CD4-positive, alpha-beta memory T cell (primary cell): ENCODE results near the gene COL16A1. TPM values are rescaled to one million over a fixed set of nuclear protein-coding genes. Genes with fewer than 3 reads are reported as not detected.
A peak's percentile ranks its signal among the peaks of the same experiment; 100 is the strongest.

Experiments
- CTCF ChIA-PET: fragments of 350-600 bp; sonication (Branson Sonifier 250); formaldehyde crosslinking; loops from one replicate; lab custom pipeline; 2021; ENCODE audit warnings: inconsistent platforms; ENCODE audit not compliant: partially characterized antibody; lab: Charles Lee
- POLR2A ChIA-PET: fragments of 350-600 bp; sonication (Branson Sonifier 250); formaldehyde crosslinking; loops from one replicate; lab custom pipeline; 2021; ENCODE audit not compliant: partially characterized antibody; lab: Charles Lee
- DNase-seq, 5 donors: peaks; one replicate each; pipeline versions ENCODE4 v3.0.0 to v3.0.0-alpha.2; 2020 to 2022; ENCODE audit warnings: mixed read lengths in 1 of 5
- H3K27ac ChIP-seq: one replicate; pipeline ENCODE4 v1.7.0; 2013; ENCODE audit warnings: low read depth, low read length
- H3K27me3 ChIP-seq: 2 replicates; pipeline ENCODE4 v1.7.0; 2013; ENCODE audit warnings: mild to moderate bottlenecking, low read length, moderate library complexity; ENCODE audit not compliant: insufficient read depth
- H3K36me3 ChIP-seq: 2 replicates; pipeline ENCODE4 v1.7.0; 2013; ENCODE audit warnings: mild to moderate bottlenecking, low read length, moderate library complexity; ENCODE audit not compliant: insufficient read depth
- H3K4me1 ChIP-seq: 2 replicates; pipeline ENCODE4 v1.7.0; 2013; ENCODE audit warnings: mild to moderate bottlenecking, low read length, moderate library complexity; ENCODE audit not compliant: insufficient read depth
- H3K4me3 ChIP-seq, 2 donors: one replicate each; pipeline ENCODE4 v1.7.0; 2013; ENCODE audit warnings: low read length in 2 of 2, mild to moderate bottlenecking in 1 of 2
- H3K9me3 ChIP-seq, 2 donors: one replicate each; pipeline ENCODE4 v1.7.0; 2013; ENCODE audit warnings: low read length in 2 of 2, control low read depth in 1 of 2; ENCODE audit not compliant: control insufficient read depth in 1 of 2
- H3K27ac Mint-ChIP-seq, 7 donors: one replicate each; pipeline ENCODE4 v1.8.0; 2020 to 2021; ENCODE audit warnings: mixed read lengths in 7 of 7, mild to moderate bottlenecking in 6 of 7, inconsistent platforms in 3 of 7, moderate library complexity in 3 of 7
- H3K27me3 Mint-ChIP-seq, 2 donors: one replicate each; pipeline ENCODE4 v1.8.0; 2020 to 2021; ENCODE audit warnings: mixed read lengths in 2 of 2
- H3K36me3 Mint-ChIP-seq, 2 donors: one replicate each; pipeline ENCODE4 v1.8.0; 2020 to 2021; ENCODE audit warnings: mixed read lengths in 2 of 2, inconsistent platforms in 1 of 2, mild to moderate bottlenecking in 1 of 2
- H3K4me1 Mint-ChIP-seq, 4 donors: one replicate each; pipeline ENCODE4 v1.8.0; 2020 to 2021; ENCODE audit warnings: mixed read lengths in 4 of 4, mild to moderate bottlenecking in 1 of 4
- H3K4me3 Mint-ChIP-seq, 8 donors: one replicate each; pipeline ENCODE4 v1.8.0; 2020 to 2021; ENCODE audit warnings: mixed read lengths in 8 of 8, mild to moderate bottlenecking in 7 of 8, moderate library complexity in 6 of 8, inconsistent platforms in 3 of 8
- H3K9me3 Mint-ChIP-seq, 8 donors: one replicate each; pipeline ENCODE4 v1.8.0; 2020 to 2021; ENCODE audit warnings: mixed read lengths in 8 of 8, mild to moderate bottlenecking in 5 of 8, inconsistent platforms in 3 of 8, moderate library complexity in 1 of 8
- intact Hi-C: fragments of 100-400 bp; cut with micrococcal nuclease; formaldehyde crosslinking; loops from one replicate; pipeline ENCODE4 v1.15.1; 2023
- polyA plus RNA-seq, 2 donors: library from polyadenylated mRNA; unstranded; fragments of 300-500 nt; fragmentation: Illumina TruSeq; gene quantifications; one replicate each; pipeline ENCODE4 v1.2.3, GENCODE V29; 2021
- total RNA-seq, 2 experiments: library from RNA; stranded (reverse); gene quantifications; one replicate each; pipeline ENCODE4 v1.2.3, GENCODE V29; 2021

The COL16A1 gene
- total and polyA plus RNA-seq, 4 experiments from 2014 or later = not detected

GRCh38 chr1:31748365-31748764 lies 44.5 kb upstream of the COL16A1 start:
- Histone ChIP-seq H3K9me3 (no peaks in the 10 kb centered on the region), H3K27ac (no peak overlapping the region), H3K27me3 (no peaks in the 10 kb centered on the region), H3K36me3 (no peaks in the 10 kb centered on the region), H3K4me3 (no peak overlapping the region), H3K4me1 (peaks cover 27% of the 10 kb centered on the region)
- no peak for DNase-seq
- H3K36me3 Mint-ChIP-seq = no peaks in the 10 kb centered on the region
- H3K27ac Mint-ChIP-seq = peak overlapping the region in 1 of 7 donors; percentile 35
- peaks cover 13 to 50% (median 33%) of the 10 kb centered on the region in 4 donors for H3K4me1 Mint-ChIP-seq
- no peaks in the 10 kb centered on the region for H3K9me3 Mint-ChIP-seq
- intact Hi-C loops = no loop called here
- ChIA-PET POLR2A (no interaction called here), CTCF (no interaction called here)
- no peak overlapping the region for H3K4me3 Mint-ChIP-seq
- H3K27me3 Mint-ChIP-seq = peaks cover 0 to 2% of the 10 kb centered on the region in 2 donors

- no peak overlapping the region for H3K4me3 Mint-ChIP-seq
- POLR2A ChIA-PET = no interaction called here
- Histone ChIP-seq H3K36me3 (no peaks in the 10 kb centered on the region), H3K27ac (no peak overlapping the region), H3K4me3 (no peak overlapping the region), H3K4me1 (peaks cover 26% of the 10 kb centered on the region), H3K9me3 (no peaks in the 10 kb centered on the region), H3K27me3 (no peaks in the 10 kb centered on the region)
- H3K4me1 Mint-ChIP-seq = peaks cover 13 to 51% (median 33%) of the 10 kb centered on the region in 4 donors
- no peak for DNase-seq
- no peaks in the 10 kb centered on the region for H3K9me3 Mint-ChIP-seq
- intact Hi-C loops = no loop called here
- peaks cover 0 to 2% of the 10 kb centered on the region in 2 donors for H3K27me3 Mint-ChIP-seq
- peak overlapping the region in 1 of 7 donors; percentile 48 for H3K27ac Mint-ChIP-seq
- CTCF ChIA-PET = no interaction called here
- no peaks in the 10 kb centered on the region for H3K36me3 Mint-ChIP-seq
Measured at GRCh38 chr1:31747304-31747703, 43.5 kb upstream of the COL16A1 start.

GRCh38 chr1:31746687-31747086 lies 42.9 kb upstream of the COL16A1 start:
- DNase-seq = no peak
- Histone ChIP-seq H3K27me3 (no peaks in the 10 kb centered on the region), H3K4me1 (peaks cover 20% of the 10 kb centered on the region), H3K4me3 (no peak overlapping the region), H3K36me3 (no peaks in the 10 kb centered on the region), H3K9me3 (no peaks in the 10 kb centered on the region), H3K27ac (no peak overlapping the region)
- Mint-ChIP-seq H3K4me3 (peak overlapping the region in 1 of 8 donors; percentile 33), H3K4me1 (peaks cover 10 to 45% (median 29%) of the 10 kb centered on the region in 4 donors), H3K36me3 (no peaks in the 10 kb centered on the region), H3K27ac (peak overlapping the region in 1 of 7 donors; percentile 43), H3K27me3 (peaks cover 0 to under 1% of the 10 kb centered on the region in 2 donors), H3K9me3 (no peaks in the 10 kb centered on the region)
- POLR2A ChIA-PET = no interaction called here
- intact Hi-C loops = no loop called here
- CTCF ChIA-PET = interaction anchor here (1.4 to 1.9 kb wide), 2 partner anchors 34 to 43 kb away, joined by 6 to 7 read pairs; no protein-coding TSS in a partner anchor

- H3K27ac Mint-ChIP-seq = peak overlapping the region in 1 of 7 donors; percentile 74
- H3K27me3 Mint-ChIP-seq = no peaks in the 10 kb centered on the region
Measured at GRCh38 chr1:31745946-31746670, 42.3 kb upstream of the COL16A1 start.

GRCh38 chr1:31745096-31745945 lies 41.5 kb upstream of the COL16A1 start:
- Mint-ChIP-seq H3K4me1 (peaks cover 3 to 37% (median 17%) of the 10 kb centered on the region in 4 donors), H3K9me3 (no peaks in the 10 kb centered on the region), H3K27ac (peak overlapping the region in 1 of 7 donors; percentile 37), H3K36me3 (no peaks in the 10 kb centered on the region), H3K27me3 (no peaks in the 10 kb centered on the region), H3K4me3 (no peak overlapping the region)
- ChIA-PET POLR2A (interaction anchor here (0.8 kb wide), 1 partner anchor 83 kb away, joined by 3 read pairs; no protein-coding TSS in a partner anchor), CTCF (interaction anchor here (0.8 to 1.9 kb wide), 6 partner anchors 12 to 350 kb away, joined by 3 to 7 read pairs (median 4); no protein-coding TSS in a partner anchor)
- Histone ChIP-seq H3K27ac (no peak overlapping the region), H3K4me1 (peaks cover 8% of the 10 kb centered on the region), H3K27me3 (no peaks in the 10 kb centered on the region), H3K9me3 (no peaks in the 10 kb centered on the region), H3K36me3 (no peaks in the 10 kb centered on the region), H3K4me3 (no peak overlapping the region)
- peak; percentile 33 to 62 (median 40) for DNase-seq
- intact Hi-C loops = loop anchor here (2.0 kb wide), 2 partner anchors 31 to 79 kb away; no protein-coding TSS in a partner anchor

More at GRCh38 chr1:31745946-31746670, 42.3 kb upstream of the COL16A1 start:
- no peaks in the 10 kb centered on the region for H3K36me3 Mint-ChIP-seq
- no peak overlapping the region for H3K4me3 Mint-ChIP-seq
- Histone ChIP-seq H3K9me3 (no peaks in the 10 kb centered on the region), H3K36me3 (no peaks in the 10 kb centered on the region), H3K27me3 (no peaks in the 10 kb centered on the region), H3K27ac (no peak overlapping the region), H3K4me1 (peaks cover 16% of the 10 kb centered on the region), H3K4me3 (no peak overlapping the region)
- ChIA-PET POLR2A (interaction anchor here (0.8 kb wide), 1 partner anchor 84 kb away, joined by 3 read pairs; no protein-coding TSS in a partner anchor), CTCF (interaction anchor here (0.8 to 1.9 kb wide), 3 partner anchors 17 to 43 kb away, joined by 3 to 7 read pairs (median 6); no protein-coding TSS in a partner anchor)
- H3K9me3 Mint-ChIP-seq = no peaks in the 10 kb centered on the region
- peaks cover 6 to 39% (median 24%) of the 10 kb centered on the region in 4 donors for H3K4me1 Mint-ChIP-seq
- no peak for DNase-seq
- intact Hi-C loops = loop anchor here (2.0 kb wide), 2 partner anchors 31 to 79 kb away; no protein-coding TSS in a partner anchor

- Histone ChIP-seq H3K4me1 (peaks cover 11% of the 10 kb centered on the region), H3K27ac (no peak overlapping the region), H3K9me3 (no peaks in the 10 kb centered on the region), H3K27me3 (no peaks in the 10 kb centered on the region), H3K36me3 (no peaks in the 10 kb centered on the region), H3K4me3 (no peak overlapping the region)
- peak in 1 of 5 donors; percentile 14 for DNase-seq
- H3K27me3 Mint-ChIP-seq = no peaks in the 10 kb centered on the region
- intact Hi-C loops = loop anchor here (2.0 kb wide), 2 partner anchors 30 to 78 kb away; no protein-coding TSS in a partner anchor
- ChIA-PET CTCF (interaction anchor here (1.1 to 1.9 kb wide), 3 partner anchors 13 to 349 kb away, joined by 3 to 4 read pairs (median 4); no protein-coding TSS in a partner anchor), POLR2A (no interaction called here)
- H3K4me3 Mint-ChIP-seq = peak overlapping the region in 6 of 8 donors; percentile 26 to 62 (median 46)
- H3K36me3 Mint-ChIP-seq = no peaks in the 10 kb centered on the region
- peak overlapping the region in 5 of 7 donors; percentile 62 to 80 (median 75) for H3K27ac Mint-ChIP-seq
- H3K4me1 Mint-ChIP-seq = peaks cover 9 to 43% (median 19%) of the 10 kb centered on the region in 4 donors
- no peaks in the 10 kb centered on the region for H3K9me3 Mint-ChIP-seq
Measured at GRCh38 chr1:31744165-31744888, 40.5 kb upstream of the COL16A1 start.
